NT2/D1 (cell line): Measurements from ENCODE around the gene SLC40A1.

Source experiments
- SUZ12 ChIP-seq: IDR thresholded peaks from 2 replicates; pipeline ENCODE4 v1.6.1; 2011; ENCODE audit not compliant: insufficient read length, insufficient read depth; ENCODE audit errors: extremely low read depth
- ZNF274 ChIP-seq: IDR thresholded peaks from 2 replicates; pipeline ENCODE4 v1.6.1; 2011; ENCODE audit warnings: mild to moderate bottlenecking, low read depth, low read length

DNA sequence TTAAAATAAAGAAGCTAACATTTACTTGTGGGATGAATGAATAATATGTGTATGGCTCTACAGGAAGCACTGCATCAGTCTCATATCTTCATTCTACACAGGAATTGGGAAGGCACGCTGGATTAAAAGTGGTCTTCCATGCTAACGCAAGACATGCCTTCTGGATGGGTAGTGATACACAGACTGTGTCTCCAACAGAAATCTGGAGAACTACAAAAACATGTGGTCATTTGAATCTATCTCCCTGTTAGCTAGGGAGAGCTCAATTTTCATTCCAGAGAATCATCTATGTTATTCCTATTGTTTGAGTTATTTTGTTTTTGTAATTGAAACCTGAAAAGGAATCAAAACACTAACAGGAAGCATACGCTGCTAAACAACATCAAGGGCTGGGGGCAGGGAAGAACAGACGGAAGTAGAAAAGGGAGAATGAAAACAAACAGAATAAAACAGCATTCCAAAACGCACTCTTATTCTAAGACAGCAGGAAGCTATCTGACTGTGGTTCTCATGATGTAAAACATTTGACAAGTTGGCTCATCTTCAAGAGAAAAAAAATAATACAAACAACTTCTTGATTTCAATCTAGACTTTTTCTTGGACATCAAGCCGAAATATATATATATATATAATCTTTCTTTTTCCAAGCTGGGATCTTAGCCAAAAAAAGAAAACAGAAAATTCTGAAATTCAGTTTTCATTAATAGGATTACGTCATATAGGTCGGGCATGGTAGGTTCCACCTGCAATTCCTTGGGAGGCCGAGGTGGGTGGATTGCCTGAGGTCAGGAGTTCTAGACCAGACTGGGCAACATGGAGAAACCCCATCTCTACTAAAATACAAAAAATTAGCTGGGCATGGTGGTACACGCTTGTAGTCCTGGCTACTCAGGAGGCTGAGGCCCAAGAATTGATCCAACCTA, 49.2 kb upstream of the SLC40A1 start:
- TF ChIP-seq SUZ12, result no peak
- TF ChIP-seq ZNF274, result no peak
